ENCODE measurements around the gene SAFB.

GRCh38 chr19:5635427-5635826 is 12.5 kb downstream of the SAFB start:
- TF ChIP-seq CTCF (IDR thresholded peaks at IDR 0.05), result no peak
- TF ChIP-seq POLR2AphosphoS5 (IDR thresholded peaks at IDR 0.05), result no peak
- no peak for TF ChIP-seq EP300 (IDR thresholded peaks at IDR 0.05; ENCODE audit: low read depth)
- no peak for TF ChIP-seq POLR2A (IDR thresholded peaks at IDR 0.05)

All from transverse colon (tissue), 4 donors.